22Rv1 (cell line): ENCODE results near the gene SCN1B.

Experiments
- H3K27ac ChIP-seq: fragments of 450-650 bp; 2 replicates; pipeline ENCODE4 v1.5.1; 2017
- ZFX ChIP-seq: fragments of 450-650 bp; IDR thresholded peaks from 2 replicates; pipeline ENCODE4 v1.6.1; 2017; ENCODE audit warnings: antibody characterized with exemption, borderline replicate concordance
- TF ChIP-seq, protein P1 (sequence below): fragments of 450-650 bp; IDR thresholded peaks from 2 replicates; pipeline ENCODE4 v1.5.1; 2017; ENCODE audit warnings: mild to moderate bottlenecking

SCN1B gene

GRCh38 chr19:35039881-35040825, 9.9 kb downstream of the SCN1B start:
- peak overlapping the region; percentile 69 for H3K27ac ChIP-seq
- TF ChIP-seq, protein P1, sequence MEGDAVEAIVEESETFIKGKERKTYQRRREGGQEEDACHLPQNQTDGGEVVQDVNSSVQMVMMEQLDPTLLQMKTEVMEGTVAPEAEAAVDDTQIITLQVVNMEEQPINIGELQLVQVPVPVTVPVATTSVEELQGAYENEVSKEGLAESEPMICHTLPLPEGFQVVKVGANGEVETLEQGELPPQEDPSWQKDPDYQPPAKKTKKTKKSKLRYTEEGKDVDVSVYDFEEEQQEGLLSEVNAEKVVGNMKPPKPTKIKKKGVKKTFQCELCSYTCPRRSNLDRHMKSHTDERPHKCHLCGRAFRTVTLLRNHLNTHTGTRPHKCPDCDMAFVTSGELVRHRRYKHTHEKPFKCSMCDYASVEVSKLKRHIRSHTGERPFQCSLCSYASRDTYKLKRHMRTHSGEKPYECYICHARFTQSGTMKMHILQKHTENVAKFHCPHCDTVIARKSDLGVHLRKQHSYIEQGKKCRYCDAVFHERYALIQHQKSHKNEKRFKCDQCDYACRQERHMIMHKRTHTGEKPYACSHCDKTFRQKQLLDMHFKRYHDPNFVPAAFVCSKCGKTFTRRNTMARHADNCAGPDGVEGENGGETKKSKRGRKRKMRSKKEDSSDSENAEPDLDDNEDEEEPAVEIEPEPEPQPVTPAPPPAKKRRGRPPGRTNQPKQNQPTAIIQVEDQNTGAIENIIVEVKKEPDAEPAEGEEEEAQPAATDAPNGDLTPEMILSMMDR, result no peak
- no peak for TF ChIP-seq ZFX

DNA sequence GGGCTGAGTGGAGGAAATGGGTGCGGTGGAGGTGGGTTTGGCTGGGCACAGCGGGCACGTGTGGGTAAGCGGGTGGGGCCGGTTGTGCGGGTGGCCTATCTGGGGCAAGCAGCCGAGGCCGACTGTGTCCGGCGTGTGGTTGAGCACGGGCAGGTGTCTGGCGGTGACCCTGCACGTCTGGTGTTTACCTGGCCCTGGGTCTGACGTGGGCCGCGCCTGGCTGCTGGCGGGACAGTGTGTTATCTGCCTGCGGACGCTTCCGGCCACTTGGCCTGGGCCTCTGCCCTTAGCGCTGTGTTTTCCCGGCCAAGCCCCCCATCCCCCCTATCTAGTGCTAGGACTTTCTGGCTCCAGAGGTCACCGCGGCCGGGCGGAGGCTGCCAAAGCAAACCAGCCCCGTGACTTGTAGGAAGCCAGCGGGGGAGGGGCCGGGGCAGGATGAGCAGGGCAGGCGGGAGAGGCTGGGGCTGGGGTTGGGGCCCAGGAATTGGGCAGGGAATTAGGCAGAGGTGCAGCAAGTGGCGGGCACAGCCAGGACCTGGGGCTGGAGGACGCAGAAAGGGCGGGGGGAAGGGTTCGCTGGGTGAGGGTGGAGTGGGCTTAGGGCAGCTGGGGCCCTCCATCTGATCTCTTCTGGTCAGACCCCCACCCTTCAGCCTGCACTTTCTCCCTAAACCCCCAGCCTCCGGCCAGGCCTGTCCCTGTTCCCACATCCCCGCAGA, 10.7 kb downstream of the SCN1B start:
- peak overlapping the region; percentile 69 for H3K27ac ChIP-seq
- TF ChIP-seq ZFX, result no peak
- TF ChIP-seq, protein P1, result no peak

GRCh38 chr19:35041548-35042055, 11.3 kb downstream of the SCN1B start, which contains the start of gene HPN:
Gene HPN (plus strand): TSS chr19:35041721. CDS start chr19:35042507, 786 bp downstream.
- TF ChIP-seq ZFX, result no peak
- TF ChIP-seq, protein P1, result no peak

GRCh38 chr19:35042056-35042730, 11.9 kb downstream of the SCN1B start:
- TF ChIP-seq, protein P1, result no peak
- H3K27ac ChIP-seq, result peak overlapping the region; percentile 69

More at GRCh38 chr19:35041548-35042055, 11.3 kb downstream of the SCN1B start, which contains the start of gene HPN:
- H3K27ac ChIP-seq, result peak within 1 kb of the TSS; percentile 69

GRCh38 chr19:35042954-35043604, 12.8 kb downstream of the SCN1B start:
- TF ChIP-seq, protein P1, result no peak
- no peak for TF ChIP-seq ZFX
- no peak overlapping the region for H3K27ac ChIP-seq

DNA sequence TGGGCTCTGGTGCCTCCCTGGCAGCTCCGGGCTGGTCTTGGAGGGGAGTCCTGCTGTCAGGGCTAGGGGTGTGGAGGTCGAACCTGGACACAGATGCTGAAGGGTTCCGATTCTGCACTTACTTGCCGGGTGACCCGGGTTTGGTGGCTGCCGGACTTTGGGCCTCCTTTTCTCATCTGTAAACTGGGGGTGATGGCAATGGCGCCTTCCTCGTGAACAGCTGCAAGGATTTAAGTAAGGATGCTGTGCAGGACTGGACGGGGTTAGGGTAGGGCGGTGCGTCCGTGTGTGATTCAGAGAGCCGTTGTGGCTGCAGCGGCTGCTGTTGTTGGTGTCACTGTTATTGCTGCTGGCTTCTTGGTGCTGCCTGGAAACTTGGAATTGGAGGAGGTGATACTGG, 13.6 kb downstream of the SCN1B start:
- no peak overlapping the region for H3K27ac ChIP-seq
- TF ChIP-seq, protein P1, result no peak
- TF ChIP-seq ZFX, result no peak
